LoVo (cell line): ENCODE results near the gene LZTS3.
"Not testable (repeated sequence)": the region's sequence is repeated elsewhere in the genome, so short reads cannot be mapped to it uniquely, and the experiment has no call there.

Experiments
- DNase-seq: peaks from one replicate; pipeline ENCODE4 v3.0.0-alpha.2; 2016; ENCODE audit warnings: low spot score

The LZTS3 gene

GRCh38 chr20:3192226-3193015 lies 19.1 kb upstream of the LZTS3 start:
- DNase-seq: no peak

GRCh38 chr20:3190681-3191111 lies 17.3 kb upstream of the LZTS3 start:
- no peak for DNase-seq

GRCh38 chr20:3189561-3190131 lies 16.3 kb upstream of the LZTS3 start:
- no peak for DNase-seq

- DNase-seq: no peak
These were observed 15.6 kb upstream of the LZTS3 start for GRCh38 chr20:3188823-3189413.

GRCh38 chr20:3187861-3188260 lies 14.5 kb upstream of the LZTS3 start:
- not testable (repeated sequence) for DNase-seq

GRCh38 chr20:3183896-3184612 lies 10.7 kb upstream of the LZTS3 start:
- no peak for DNase-seq

GRCh38 chr20:3182429-3182828 lies 9.1 kb upstream of the LZTS3 start:
- not testable (repeated sequence) for DNase-seq

DNA sequence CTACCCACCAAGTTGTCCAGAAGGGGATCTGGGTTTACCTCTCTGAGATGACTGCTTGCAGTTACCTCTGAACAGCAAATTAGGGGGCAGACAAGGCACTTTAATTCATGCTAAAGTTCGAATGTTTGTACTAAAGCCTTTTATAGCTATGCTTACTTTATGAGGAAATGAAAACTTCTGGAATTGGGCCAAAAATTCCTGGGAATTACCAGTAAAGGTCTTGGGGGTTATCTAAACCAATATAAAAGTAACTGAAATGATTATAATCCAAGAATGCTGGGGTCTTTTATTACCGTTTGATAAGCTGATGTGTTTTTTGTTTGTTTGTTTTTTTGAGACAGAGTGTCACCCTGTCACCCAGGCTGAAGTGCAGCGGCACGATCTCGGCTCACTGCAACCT lies 7.9 kb upstream of the LZTS3 start:
- peak; percentile 52 for DNase-seq

GRCh38 chr20:3180319-3180718 lies 7.0 kb upstream of the LZTS3 start:
- DNase-seq: no peak

- DNase-seq: no peak
These were observed 4.6 kb upstream of the LZTS3 start for GRCh38 chr20:3177746-3178485.

DNA sequence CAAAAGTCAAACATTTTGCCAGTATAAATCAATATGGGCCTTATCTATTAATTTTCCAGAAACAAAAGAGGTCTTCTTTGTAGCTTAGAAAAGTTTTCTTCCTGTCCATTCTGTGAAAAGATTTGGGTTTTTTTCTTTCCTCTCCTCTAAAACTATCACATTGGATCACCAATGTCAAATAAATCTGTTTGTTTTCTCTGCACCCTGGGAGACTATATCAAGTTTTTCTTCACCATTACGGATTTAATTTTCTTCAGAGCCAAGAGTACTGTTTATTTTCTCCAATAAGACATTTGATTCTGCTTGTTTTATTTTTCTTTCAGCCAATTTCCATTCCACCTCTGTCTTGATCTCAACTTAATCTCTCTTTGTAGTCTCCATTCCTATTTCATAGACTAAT lies 1.9 kb upstream of the LZTS3 start:
- DNase-seq: no peak

DNA sequence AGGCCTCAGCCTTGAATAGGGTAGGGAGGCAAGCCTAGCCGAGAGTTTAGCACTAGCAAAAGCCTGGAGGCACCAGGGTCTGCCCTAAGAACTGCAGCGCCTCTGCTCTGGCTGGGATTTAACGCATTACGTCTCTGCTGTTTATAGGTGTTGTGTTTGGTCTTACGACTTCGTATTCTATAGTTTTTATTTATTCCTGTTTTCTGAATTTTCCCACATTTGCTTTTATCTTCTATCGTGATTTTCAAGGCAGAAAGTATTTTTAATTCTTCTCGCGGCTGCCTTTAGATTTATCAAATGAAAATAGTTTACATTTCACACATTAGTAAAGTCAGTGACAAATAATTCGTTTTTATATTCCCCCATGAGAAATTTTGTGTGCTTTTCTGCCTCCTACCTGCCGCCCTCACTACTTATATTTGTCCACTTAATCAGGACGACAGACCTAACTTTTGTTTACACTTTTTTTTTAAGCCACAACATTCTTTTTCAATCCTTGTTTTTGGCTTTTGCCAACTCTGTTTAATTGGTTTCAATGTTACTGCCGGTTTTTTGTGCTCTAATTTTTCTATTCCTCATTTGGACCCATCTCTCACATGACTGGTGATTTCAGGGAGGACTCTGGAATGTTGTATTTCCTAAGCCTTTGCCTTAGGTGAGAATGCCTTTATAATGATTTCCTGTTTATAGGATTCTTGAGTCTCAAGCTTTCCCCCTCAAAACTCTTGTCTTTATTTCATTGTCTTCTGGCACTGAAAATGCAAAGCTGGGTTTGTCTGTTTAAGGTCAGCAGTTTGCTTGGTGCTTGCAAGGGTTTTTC lies 1.3 kb upstream of the LZTS3 start:
- DNase-seq: no peak

DNA sequence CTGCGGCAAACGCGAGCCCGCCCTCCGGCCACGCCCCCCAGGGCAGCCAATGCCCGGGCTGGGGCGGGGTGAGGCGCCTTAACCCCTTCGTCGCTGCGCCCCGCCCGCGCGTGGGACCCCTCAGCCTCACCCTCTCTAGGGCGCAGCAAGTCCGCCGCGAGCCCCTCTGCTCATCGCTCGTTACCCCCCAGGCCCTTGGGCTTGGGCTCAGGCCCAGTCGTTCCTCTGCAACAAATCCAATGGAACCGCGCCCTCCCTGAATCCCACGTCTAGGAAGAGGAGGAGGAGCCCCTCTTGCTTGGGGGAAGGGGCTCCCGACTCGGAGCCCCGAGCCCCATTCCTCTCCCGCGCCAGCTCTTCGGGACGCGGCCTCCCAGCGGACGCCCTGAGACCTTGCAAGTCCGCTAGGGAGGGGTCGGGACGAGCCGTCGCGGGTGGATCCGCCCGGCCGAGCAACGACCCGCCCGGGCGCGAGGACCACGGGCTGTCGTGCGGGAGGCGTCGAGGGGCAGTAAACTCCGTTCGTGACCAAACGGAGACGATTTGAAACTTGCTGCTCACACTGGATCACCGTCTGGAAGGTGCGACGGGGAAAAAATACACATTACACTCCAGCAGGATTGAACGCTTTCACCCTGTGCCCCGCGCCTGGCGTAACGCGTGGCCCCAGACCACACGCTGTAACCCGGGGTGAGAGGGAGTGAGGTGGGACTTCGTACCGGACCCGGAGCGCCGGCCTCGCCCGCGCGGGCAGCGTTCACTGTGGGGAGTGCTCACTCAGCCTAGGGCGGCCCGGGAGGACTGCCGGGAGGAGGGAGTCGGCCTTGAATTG lies 477 bp upstream of the LZTS3 start:
- peak; percentile 86 for DNase-seq

GRCh38 chr20:3172126-3172932 lies 1.0 kb downstream of the LZTS3 start:
- DNase-seq: no peak

DNA sequence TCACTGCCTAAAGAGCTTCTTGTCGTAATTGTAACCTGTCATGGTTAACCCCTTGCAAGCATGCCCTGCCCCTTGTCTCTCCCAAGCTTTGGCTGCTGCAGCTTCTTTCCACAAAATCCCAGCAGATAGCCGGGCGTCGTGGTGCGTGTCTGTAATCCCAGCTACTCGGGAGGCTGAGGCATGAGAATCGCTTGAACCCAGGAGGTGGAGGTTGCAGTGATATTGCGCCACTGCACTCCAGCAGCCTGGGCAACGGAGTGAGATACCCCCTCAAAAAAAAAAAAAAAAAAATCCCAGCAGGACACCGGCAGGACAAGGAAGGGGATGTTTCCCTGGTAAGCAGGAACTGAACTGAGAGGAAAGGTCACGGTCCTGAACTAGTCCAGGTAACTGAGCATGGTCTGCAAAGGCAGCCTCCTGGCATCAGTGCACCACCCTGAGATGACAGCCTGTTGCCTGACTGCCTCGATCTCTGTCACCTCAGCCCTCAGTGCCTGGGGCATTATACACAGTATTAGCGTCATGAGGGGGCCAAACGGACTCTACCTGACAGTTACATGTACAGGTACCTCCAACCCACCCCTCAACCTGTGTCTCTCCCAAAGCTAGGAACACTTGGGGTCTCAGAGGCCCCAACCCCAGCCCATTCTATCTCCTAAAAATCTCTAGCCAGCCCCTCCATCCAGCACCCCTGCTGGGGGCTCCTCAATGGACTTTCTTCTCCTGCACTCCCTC lies 1.8 kb downstream of the LZTS3 start:
- DNase-seq: no peak

DNA sequence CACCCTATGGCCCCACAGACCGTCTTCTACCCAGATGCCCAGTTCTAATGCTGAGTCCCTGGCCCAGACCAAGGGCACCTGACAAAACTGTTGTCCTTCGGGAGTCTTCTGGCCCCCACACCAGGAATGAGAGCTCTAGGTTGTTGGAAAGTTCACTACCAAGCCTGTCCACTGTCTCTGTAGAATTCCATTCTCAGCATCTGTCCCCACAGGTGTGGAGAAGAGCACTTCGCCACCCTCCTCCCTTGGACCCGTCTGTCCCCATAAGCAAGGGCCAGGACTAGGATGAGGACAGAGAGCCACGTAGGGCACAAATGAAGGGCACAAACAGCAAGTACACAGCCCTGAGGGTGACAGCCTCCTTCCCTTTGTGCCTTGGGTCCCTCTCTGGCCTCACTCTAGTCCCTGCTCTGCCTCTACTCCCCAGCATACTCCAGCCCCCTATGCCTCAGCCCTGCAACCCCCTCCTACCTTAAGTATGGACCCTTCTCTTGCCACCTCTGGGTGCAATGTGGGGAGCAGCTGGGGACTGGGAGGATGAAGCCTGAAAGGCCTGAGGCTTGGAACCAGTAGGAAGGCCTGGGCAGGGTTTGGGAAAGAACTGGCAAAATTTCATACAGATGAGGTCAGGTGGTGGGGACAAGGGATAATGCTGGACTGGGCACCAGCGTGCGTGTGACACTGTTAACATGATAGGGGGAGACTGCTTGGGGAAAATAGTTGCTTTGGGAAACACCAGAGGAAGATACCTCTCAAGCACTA lies 4.3 kb downstream of the LZTS3 start:
- DNase-seq: no peak

- DNase-seq: no peak
These were observed 5.1 kb downstream of the LZTS3 start for GRCh38 chr20:3168079-3168828.
